WTC11 (cell line): ENCODE results near the gene GALNT9. TPM values are rescaled to one million over a fixed set of nuclear protein-coding genes. Genes with fewer than 3 reads are reported as not detected.

ENCODE experiments used
- ATAC-seq: fragments of 200-7000 bp; cut with Tn5 transposase; 2 replicates; pipeline ENCODE4 v1.10.0; 2021; ENCODE audit warnings: mild to moderate bottlenecking, moderate library complexity
- CTCF ChIA-PET: fragments of 300-600 bp; sonication (Branson Sonifier 250); formaldehyde crosslinking; loops from one replicate; lab custom pipeline; 2021; ENCODE audit warnings: antibody characterized with exemption; lab: Charles Lee
- POLR2A ChIA-PET: fragments of 350-600 bp; sonication (Branson Sonifier 250); formaldehyde crosslinking; loops from one replicate; lab custom pipeline; 2021; ENCODE audit warnings: antibody characterized with exemption; lab: Charles Lee
- DNase-seq: peaks from one replicate; pipeline ENCODE4 v3.0.0; 2021; ENCODE audit warnings: low spot score
- H3K27ac Mint-ChIP-seq: 2 replicates; pipeline ENCODE4 v1.8.0; 2021; ENCODE audit warnings: mixed read lengths
- H3K27me3 Mint-ChIP-seq: 2 replicates; pipeline ENCODE4 v1.8.0; 2021; ENCODE audit warnings: low read depth, mild to moderate bottlenecking, moderate library complexity, mixed read lengths
- H3K36me3 Mint-ChIP-seq: 2 replicates; pipeline ENCODE4 v1.8.0; 2021; ENCODE audit warnings: mixed read lengths
- H3K4me1 Mint-ChIP-seq: 2 replicates; pipeline ENCODE4 v1.8.0; 2022; ENCODE audit warnings: mixed read lengths
- H3K4me3 Mint-ChIP-seq: 2 replicates; pipeline ENCODE4 v1.8.0; 2021; ENCODE audit warnings: mild to moderate bottlenecking, moderate library complexity, mixed read lengths
- H3K9me3 Mint-ChIP-seq: 2 replicates; pipeline ENCODE4 v1.8.0; 2021; ENCODE audit warnings: mixed read lengths
- ESRRA ChIP-seq: sonication (generic); formaldehyde crosslinking; IDR thresholded peaks from 2 replicates; pipeline ENCODE4 v1.8.1; 2022; ENCODE audit warnings: mild to moderate bottlenecking, missing genetic modification reagents, borderline replicate concordance
- ETV6 ChIP-seq: sonication (generic); formaldehyde crosslinking; IDR thresholded peaks from 2 replicates; pipeline ENCODE4 v1.8.1; 2022; ENCODE audit warnings: mild to moderate bottlenecking, missing genetic modification reagents
- GTF2I ChIP-seq: fragments of 250-450 bp; sonication (Bioruptor Pico); conservative IDR thresholded peaks from 2 replicates; pipeline ENCODE4 v1.4.0; 2021; ENCODE audit warnings: mild to moderate bottlenecking
- NFYB ChIP-seq: sonication (generic); formaldehyde crosslinking; conservative IDR thresholded peaks from 2 replicates; pipeline ENCODE4 v1.8.0; 2022; ENCODE audit warnings: low read depth, missing genetic modification reagents
- NR3C1 ChIP-seq: sonication (generic); formaldehyde crosslinking; conservative IDR thresholded peaks from 2 replicates; pipeline ENCODE4 v1.8.1; 2023; ENCODE audit warnings: low read depth, mild to moderate bottlenecking, missing genetic modification reagents
- RELA ChIP-seq: sonication (generic); formaldehyde crosslinking; IDR thresholded peaks from 2 replicates; pipeline ENCODE4 v1.8.1; 2022; ENCODE audit warnings: missing genetic modification reagents, mild to moderate bottlenecking, borderline replicate concordance
- ZNF671 ChIP-seq: fragments of 250-450 bp; sonication (Bioruptor Pico); IDR thresholded peaks from 2 replicates; pipeline ENCODE4 v1.8.0; 2021; ENCODE audit warnings: mild to moderate bottlenecking
- total RNA-seq: library from RNA; stranded (reverse); gene quantifications from 3 replicates; pipeline ENCODE4 v1.2.3, GENCODE V29; 2021
- TF ChIP-seq, protein P1 (sequence below): sonication (generic); formaldehyde crosslinking; IDR thresholded peaks from 2 replicates; pipeline ENCODE4 v1.8.0; 2022; ENCODE audit warnings: mild to moderate bottlenecking, missing genetic modification reagents
- TF ChIP-seq, protein P2 (sequence below): sonication (generic); formaldehyde crosslinking; IDR thresholded peaks from 2 replicates; pipeline ENCODE4 v1.8.0; 2022; ENCODE audit warnings: mild to moderate bottlenecking, missing genetic modification reagents
- TF ChIP-seq, protein P3 (sequence below): fragments of 250-450 bp; sonication (Bioruptor Pico); IDR thresholded peaks from 2 replicates; pipeline ENCODE4 v1.9.0; 2021; ENCODE audit warnings: mild to moderate bottlenecking
- TF ChIP-seq, protein P4 (sequence below): sonication (generic); formaldehyde crosslinking; IDR thresholded peaks from 2 replicates; pipeline ENCODE4 v1.8.0; 2022; ENCODE audit warnings: mild to moderate bottlenecking, missing genetic modification reagents
- TF ChIP-seq, protein P5 (sequence below): sonication (generic); formaldehyde crosslinking; IDR thresholded peaks from 2 replicates; pipeline ENCODE4 v1.8.1; 2023; ENCODE audit warnings: mild to moderate bottlenecking, missing genetic modification reagents

Gene GALNT9
- total RNA-seq, 1 experiment from 2014 or later = 0.90 TPM

DNA sequence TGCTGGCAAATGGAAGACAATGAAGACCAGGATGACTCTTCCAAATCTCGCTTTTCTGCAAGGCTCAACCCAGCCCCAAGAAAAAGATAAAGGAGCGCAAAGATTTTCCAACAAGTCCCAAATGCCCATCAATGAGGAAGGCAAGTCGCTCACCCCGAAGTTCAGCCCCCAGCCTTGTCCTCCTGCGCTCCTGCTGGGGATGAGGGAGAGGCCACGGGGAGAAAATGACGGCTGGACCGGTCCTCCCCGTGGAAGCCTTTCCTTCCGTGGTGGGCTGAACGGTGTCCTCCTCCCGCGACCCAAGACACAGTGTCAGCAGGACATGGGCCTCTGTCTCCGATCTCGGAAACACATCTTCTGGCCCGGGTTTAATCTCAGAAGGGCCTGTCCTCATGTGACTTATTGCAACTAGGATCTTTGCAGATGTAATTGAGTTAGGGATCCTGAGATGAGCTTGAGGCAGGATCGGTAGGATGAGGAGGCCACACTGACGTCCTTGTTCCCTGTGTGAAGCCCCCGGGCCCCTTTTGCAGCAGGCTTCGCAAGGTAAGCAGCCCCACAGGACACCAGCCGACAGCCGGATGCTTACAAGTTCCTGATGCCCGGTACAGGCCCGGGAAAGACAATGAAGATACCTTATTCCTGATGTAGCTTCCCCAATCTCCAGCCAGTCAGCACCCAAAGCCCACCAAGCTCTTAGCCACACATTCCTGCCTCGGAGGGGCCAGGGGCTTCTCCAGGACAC, 64.2 kb downstream of the GALNT9 start:
- CTCF ChIA-PET = interaction anchor here (1.0 kb wide), 1 partner anchor 8 kb away, joined by 3 read pairs; no protein-coding TSS in a partner anchor

DNA sequence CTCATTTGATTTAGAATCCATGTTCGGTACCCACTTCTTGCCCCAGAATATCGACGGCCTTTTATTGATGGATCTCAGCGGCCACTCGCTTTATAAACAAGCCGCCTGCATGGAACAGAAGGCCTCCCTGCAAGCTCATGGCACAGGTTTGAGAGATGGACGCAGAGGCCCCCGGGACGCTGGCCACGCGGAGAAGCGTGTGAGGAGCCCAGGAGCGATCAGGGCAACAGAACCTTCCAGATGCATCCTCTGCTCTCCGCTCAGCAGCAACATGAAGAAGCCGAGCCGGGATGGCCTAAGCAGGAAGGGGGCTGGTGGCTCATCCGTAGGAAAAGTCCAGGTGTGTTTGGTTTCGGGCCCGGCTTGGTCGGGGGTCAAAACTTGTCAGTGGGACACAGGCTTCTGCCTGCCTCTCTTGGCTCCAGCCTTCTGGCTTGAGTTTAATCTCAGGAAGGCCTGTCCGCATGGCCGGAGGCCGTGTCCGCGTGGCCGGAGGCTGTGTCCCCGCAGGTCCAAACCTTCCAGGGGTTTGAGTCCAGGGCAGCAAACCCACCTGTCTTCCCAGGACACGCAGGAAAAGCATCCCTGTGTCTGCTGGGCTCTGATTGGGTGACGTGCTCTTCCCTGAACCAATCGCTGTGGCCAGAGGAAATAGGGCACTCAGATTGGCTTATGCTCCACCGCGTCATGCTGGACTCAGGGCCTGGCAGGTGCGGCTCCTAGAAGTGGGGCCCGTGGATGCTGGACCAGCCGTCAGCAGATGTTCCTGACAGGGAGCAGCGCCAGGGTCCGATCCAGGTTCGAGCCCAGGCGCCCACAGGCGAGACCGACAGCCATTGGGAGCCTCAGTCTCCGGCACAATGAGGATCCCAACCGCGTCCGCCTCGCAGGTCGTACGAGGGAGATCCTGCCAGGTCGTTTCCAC, 65.0 kb downstream of the GALNT9 start:
- ChIA-PET CTCF (interaction anchor here (1.0 to 3.4 kb wide), 3 partner anchors 9 to 149 kb away, joined by 3 to 13 read pairs (median 6); no protein-coding TSS in a partner anchor), POLR2A (no interaction called here)
- Mint-ChIP-seq H3K9me3 (no peaks in the 10 kb centered on the region), H3K4me1 (no peaks in the 10 kb centered on the region), H3K27ac (no peak overlapping the region), H3K36me3 (no peaks in the 10 kb centered on the region), H3K27me3 (peaks cover 32% of the 10 kb centered on the region), H3K4me3 (no peak overlapping the region)
- DNase-seq (no peak), ATAC-seq (peak; percentile 68)
- 0 out of 2 replicates have a peak, but pooled peaks have one; percentile 22 for TF ChIP-seq NFYB
- TF ChIP-seq, protein P1, sequence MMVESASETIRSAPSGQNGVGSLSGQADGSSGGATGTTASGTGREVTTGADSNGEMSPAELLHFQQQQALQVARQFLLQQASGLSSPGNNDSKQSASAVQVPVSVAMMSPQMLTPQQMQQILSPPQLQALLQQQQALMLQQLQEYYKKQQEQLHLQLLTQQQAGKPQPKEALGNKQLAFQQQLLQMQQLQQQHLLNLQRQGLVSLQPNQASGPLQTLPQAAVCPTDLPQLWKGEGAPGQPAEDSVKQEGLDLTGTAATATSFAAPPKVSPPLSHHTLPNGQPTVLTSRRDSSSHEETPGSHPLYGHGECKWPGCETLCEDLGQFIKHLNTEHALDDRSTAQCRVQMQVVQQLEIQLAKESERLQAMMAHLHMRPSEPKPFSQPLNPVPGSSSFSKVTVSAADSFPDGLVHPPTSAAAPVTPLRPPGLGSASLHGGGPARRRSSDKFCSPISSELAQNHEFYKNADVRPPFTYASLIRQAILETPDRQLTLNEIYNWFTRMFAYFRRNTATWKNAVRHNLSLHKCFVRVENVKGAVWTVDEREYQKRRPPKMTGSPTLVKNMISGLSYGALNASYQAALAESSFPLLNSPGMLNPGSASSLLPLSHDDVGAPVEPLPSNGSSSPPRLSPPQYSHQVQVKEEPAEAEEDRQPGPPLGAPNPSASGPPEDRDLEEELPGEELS (CRISPR knock-in tag) = no peak

More for the DNA sequence above, 64.2 kb downstream of the GALNT9 start:
- H3K4me1 Mint-ChIP-seq = no peaks in the 10 kb centered on the region
- TF ChIP-seq, protein P2, sequence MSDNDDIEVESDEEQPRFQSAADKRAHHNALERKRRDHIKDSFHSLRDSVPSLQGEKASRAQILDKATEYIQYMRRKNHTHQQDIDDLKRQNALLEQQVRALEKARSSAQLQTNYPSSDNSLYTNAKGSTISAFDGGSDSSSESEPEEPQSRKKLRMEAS = no peak
- no peak for TF ChIP-seq NR3C1
- no peak for TF ChIP-seq ZNF671 (CRISPR knock-in tag)
- no peak for TF ChIP-seq GTF2I (CRISPR knock-in tag)
- TF ChIP-seq, protein P3, sequence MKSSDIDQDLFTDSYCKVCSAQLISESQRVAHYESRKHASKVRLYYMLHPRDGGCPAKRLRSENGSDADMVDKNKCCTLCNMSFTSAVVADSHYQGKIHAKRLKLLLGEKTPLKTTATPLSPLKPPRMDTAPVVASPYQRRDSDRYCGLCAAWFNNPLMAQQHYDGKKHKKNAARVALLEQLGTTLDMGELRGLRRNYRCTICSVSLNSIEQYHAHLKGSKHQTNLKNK (CRISPR knock-in tag) = no peak
- TF ChIP-seq ESRRA (CRISPR knock-in tag) = no peak
- DNase-seq = no peak
- H3K9me3 Mint-ChIP-seq = no peaks in the 10 kb centered on the region
- POLR2A ChIA-PET = no interaction called here
- peaks cover 34% of the 10 kb centered on the region for H3K27me3 Mint-ChIP-seq
- no peak overlapping the region for H3K27ac Mint-ChIP-seq
- no peak overlapping the region for H3K4me3 Mint-ChIP-seq
- no peak for ATAC-seq
- no peaks in the 10 kb centered on the region for H3K36me3 Mint-ChIP-seq

DNA sequence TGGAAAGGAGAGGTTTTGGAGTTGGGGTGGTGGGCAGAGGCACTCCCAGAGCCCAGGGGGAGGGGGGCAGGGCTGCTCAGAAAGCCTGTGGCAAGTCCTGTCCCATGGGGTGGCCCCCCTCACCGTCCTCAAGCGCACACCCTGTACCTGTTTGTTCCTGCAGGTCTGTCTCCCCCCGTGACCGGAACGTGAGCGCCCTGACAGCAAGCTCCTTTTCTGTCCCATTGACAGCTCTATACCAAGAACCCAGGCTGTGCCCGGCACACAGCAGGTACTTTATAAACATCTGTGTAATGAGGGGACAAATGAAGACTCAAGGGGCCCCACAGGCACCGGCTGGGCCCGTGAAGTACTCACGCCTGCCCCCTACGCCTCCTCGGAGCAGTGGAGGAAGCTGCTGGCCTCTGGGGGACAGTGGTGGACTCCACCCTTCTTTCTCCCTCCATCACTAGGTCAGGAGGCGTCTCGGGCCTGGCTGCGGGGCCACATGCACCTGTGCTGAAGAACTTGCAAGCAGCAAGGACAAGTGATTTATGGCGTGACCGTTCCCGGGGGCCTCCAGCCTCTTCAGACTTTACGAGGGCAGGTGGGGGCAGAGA, 65.8 kb downstream of the GALNT9 start:
- no peak for DNase-seq
- H3K27ac Mint-ChIP-seq = no peak overlapping the region
- no peaks in the 10 kb centered on the region for H3K9me3 Mint-ChIP-seq
- H3K4me3 Mint-ChIP-seq = no peak overlapping the region
- no peaks in the 10 kb centered on the region for H3K4me1 Mint-ChIP-seq
- peaks cover 29% of the 10 kb centered on the region for H3K27me3 Mint-ChIP-seq
- CTCF ChIA-PET = interaction anchor here (1.2 to 3.4 kb wide), 2 partner anchors 21 to 150 kb away, joined by 6 to 13 read pairs; no protein-coding TSS in a partner anchor
- TF ChIP-seq ETV6 (CRISPR knock-in tag) (no peak), RELA (no peak)
- TF ChIP-seq, protein P4, sequence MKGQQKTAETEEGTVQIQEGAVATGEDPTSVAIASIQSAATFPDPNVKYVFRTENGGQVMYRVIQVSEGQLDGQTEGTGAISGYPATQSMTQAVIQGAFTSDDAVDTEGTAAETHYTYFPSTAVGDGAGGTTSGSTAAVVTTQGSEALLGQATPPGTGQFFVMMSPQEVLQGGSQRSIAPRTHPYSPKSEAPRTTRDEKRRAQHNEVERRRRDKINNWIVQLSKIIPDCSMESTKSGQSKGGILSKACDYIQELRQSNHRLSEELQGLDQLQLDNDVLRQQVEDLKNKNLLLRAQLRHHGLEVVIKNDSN (CRISPR knock-in tag) = no peak
- TF ChIP-seq, protein P5, sequence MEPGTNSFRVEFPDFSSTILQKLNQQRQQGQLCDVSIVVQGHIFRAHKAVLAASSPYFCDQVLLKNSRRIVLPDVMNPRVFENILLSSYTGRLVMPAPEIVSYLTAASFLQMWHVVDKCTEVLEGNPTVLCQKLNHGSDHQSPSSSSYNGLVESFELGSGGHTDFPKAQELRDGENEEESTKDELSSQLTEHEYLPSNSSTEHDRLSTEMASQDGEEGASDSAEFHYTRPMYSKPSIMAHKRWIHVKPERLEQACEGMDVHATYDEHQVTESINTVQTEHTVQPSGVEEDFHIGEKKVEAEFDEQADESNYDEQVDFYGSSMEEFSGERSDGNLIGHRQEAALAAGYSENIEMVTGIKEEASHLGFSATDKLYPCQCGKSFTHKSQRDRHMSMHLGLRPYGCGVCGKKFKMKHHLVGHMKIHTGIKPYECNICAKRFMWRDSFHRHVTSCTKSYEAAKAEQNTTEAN (CRISPR knock-in tag) = no peak
- TF ChIP-seq, all 79 proteins: peak for 0
- no peak for ATAC-seq
- POLR2A ChIA-PET = no interaction called here
- H3K36me3 Mint-ChIP-seq = no peaks in the 10 kb centered on the region
